ENCODE data around the gene SLC39A7. TPM values are rescaled to one million over a fixed set of nuclear protein-coding genes. Genes with fewer than 3 reads are reported as not detected.

Gene SLC39A7
- total RNA-seq, 1 donor from 2014 or later: 140 TPM

DNA sequence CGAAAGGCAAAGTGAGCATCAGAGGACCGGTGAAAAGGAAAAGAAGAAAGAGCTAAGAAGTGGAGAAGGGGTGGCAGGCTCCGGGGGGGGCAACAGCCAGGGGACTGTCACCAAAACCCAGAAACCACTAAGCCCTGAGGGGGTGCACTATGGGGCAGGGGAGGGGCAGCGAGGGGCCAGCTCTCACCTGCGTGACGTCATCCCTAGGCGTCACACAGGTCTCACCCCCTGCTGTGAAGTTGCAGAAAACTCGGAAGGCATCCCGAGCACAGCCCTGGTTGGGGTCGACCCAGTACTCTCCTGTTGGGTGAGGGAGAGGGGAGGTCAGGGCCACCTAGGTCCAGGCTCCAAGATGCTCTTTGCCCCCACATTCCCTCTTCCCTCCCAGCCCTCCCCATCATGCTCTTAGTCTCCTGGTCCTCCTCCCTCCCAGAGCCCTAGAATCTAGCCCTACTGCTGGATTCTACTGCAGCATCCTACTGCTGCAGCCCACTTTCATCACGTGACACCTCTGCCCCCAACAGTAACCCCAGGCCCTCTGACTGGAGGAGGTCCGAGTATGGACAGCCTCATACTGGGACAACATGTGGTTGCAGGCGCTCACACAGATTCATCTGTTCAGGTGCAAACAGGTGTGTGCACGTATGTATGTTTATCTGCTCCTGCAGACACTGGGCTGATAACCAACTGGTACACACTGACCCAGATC lies 35.8 kb upstream of the SLC39A7 start:
- DNase-seq (ENCODE audit: low spot score in 2 of 2, unreplicated experiment in 2 of 2): no peak
- H3K27ac Mint-ChIP-seq: no peak overlapping the region

DNA sequence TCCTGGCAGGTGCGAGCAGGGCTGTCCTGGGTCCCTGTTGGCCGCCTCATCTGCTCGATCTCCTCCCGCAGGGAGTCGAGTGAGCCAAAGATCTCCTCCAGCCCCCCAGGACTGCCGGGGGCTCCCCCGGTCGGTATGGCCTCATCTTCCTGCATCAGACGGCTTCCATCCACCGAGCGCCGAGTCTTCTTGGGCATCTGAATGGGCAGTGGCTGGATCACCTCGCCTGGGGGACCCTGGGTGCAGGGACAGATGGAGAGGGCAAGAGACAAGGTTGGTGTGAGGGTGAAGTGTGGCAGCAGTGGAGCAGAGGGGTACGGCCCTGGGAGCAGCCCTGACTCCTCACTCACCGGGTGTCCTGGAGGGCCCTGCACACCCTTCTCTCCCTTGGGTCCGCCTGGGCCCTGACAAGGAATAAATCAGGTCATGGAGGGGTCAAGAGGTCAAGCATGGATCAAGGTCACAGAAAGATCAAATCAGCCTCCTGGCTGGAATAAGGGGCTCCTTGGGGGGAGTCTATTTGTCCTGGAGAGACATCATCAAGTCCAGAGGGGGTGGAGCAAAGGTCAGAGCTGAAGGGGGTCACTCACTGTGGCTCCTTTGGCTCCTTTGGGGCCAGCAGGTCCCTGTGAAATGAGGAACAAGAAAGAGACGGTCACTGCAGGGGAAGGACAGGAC lies 34.9 kb upstream of the SLC39A7 start:
- peaks cover 10% of the 10 kb centered on the region for H3K4me1 Mint-ChIP-seq
- no peak overlapping the region for H3K27ac Mint-ChIP-seq
- no peak overlapping the region for H3K4me3 Mint-ChIP-seq
- no peaks in the 10 kb centered on the region for H3K9me3 Mint-ChIP-seq
- H3K27me3 Mint-ChIP-seq (ENCODE audit: low read depth): no peaks in the 10 kb centered on the region
- TF ChIP-seq, protein P1, sequence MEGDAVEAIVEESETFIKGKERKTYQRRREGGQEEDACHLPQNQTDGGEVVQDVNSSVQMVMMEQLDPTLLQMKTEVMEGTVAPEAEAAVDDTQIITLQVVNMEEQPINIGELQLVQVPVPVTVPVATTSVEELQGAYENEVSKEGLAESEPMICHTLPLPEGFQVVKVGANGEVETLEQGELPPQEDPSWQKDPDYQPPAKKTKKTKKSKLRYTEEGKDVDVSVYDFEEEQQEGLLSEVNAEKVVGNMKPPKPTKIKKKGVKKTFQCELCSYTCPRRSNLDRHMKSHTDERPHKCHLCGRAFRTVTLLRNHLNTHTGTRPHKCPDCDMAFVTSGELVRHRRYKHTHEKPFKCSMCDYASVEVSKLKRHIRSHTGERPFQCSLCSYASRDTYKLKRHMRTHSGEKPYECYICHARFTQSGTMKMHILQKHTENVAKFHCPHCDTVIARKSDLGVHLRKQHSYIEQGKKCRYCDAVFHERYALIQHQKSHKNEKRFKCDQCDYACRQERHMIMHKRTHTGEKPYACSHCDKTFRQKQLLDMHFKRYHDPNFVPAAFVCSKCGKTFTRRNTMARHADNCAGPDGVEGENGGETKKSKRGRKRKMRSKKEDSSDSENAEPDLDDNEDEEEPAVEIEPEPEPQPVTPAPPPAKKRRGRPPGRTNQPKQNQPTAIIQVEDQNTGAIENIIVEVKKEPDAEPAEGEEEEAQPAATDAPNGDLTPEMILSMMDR (IDR thresholded peaks at IDR 0.05; ENCODE audit: unreplicated experiment): no peak
- no peak for DNase-seq (ENCODE audit: low spot score in 2 of 2, unreplicated experiment in 2 of 2)
- no peaks in the 10 kb centered on the region for H3K36me3 Mint-ChIP-seq

More for the DNA sequence above, 35.8 kb upstream of the SLC39A7 start:
- H3K4me3 Mint-ChIP-seq: no peak overlapping the region
- peaks cover 2% of the 10 kb centered on the region for H3K27me3 Mint-ChIP-seq (ENCODE audit: low read depth)
- H3K36me3 Mint-ChIP-seq: no peaks in the 10 kb centered on the region
- H3K9me3 Mint-ChIP-seq: no peaks in the 10 kb centered on the region
- H3K4me1 Mint-ChIP-seq: peaks cover 10% of the 10 kb centered on the region
- TF ChIP-seq, protein P1 (IDR thresholded peaks at IDR 0.05; ENCODE audit: unreplicated experiment): no peak

DNA sequence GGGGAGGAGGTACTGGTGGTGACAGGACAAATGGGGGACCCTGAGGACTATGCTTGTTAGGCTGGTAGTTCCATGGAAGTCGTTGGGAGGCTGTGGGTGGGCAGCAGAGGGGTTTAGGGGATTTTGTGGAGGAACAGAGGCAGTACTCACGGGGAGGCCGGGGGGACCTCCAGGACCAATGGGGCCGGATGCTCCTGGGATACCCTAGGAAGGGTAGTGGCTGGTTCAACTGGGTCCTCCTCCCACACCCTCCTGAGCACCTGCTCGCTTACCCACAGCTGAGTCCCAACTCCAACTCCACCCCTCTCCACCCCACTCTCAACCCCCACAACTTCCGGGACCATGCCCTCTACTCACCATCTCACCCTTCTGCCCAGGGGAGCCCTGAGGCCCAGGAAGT lies 34.3 kb upstream of the SLC39A7 start:
- H3K27me3 Mint-ChIP-seq (ENCODE audit: low read depth): no peaks in the 10 kb centered on the region
- no peaks in the 10 kb centered on the region for H3K36me3 Mint-ChIP-seq
- H3K27ac Mint-ChIP-seq: no peak overlapping the region

GRCh38 chr6:33166811-33167210 lies 33.9 kb upstream of the SLC39A7 start:
- TF ChIP-seq, protein P1 (IDR thresholded peaks at IDR 0.05; ENCODE audit: unreplicated experiment): no peak
- Mint-ChIP-seq H3K4me3 (no peak overlapping the region), H3K27me3 (ENCODE audit: low read depth) (no peaks in the 10 kb centered on the region)

More for the DNA sequence above, 34.3 kb upstream of the SLC39A7 start:
- TF ChIP-seq, protein P1 (IDR thresholded peaks at IDR 0.05; ENCODE audit: unreplicated experiment): no peak
- H3K9me3 Mint-ChIP-seq: no peaks in the 10 kb centered on the region
- peaks cover 6% of the 10 kb centered on the region for H3K4me1 Mint-ChIP-seq
- no peak overlapping the region for H3K4me3 Mint-ChIP-seq
- no peak for DNase-seq (ENCODE audit: low spot score in 2 of 2, unreplicated experiment in 2 of 2)

GRCh38 chr6:33167374-33168283 lies 33.0 kb upstream of the SLC39A7 start:
- no peak for DNase-seq (ENCODE audit: low spot score in 2 of 2, unreplicated experiment in 2 of 2)
- TF ChIP-seq, protein P1 (IDR thresholded peaks at IDR 0.05; ENCODE audit: unreplicated experiment): no peak
- Mint-ChIP-seq H3K36me3 (no peaks in the 10 kb centered on the region), H3K9me3 (no peaks in the 10 kb centered on the region), H3K4me3 (no peak overlapping the region), H3K27me3 (ENCODE audit: low read depth) (no peaks in the 10 kb centered on the region), H3K27ac (no peak overlapping the region), H3K4me1 (peaks cover 3% of the 10 kb centered on the region)

More at GRCh38 chr6:33166811-33167210, 33.9 kb upstream of the SLC39A7 start:
- no peak overlapping the region for H3K27ac Mint-ChIP-seq
- no peak for DNase-seq (ENCODE audit: low spot score in 2 of 2, unreplicated experiment in 2 of 2)
- no peaks in the 10 kb centered on the region for H3K9me3 Mint-ChIP-seq
- H3K4me1 Mint-ChIP-seq: peaks cover 3% of the 10 kb centered on the region
- no peaks in the 10 kb centered on the region for H3K36me3 Mint-ChIP-seq

Data from mesothelial cell of epicardium (in vitro differentiated cells).